GM21528 (cell line): ENCODE results near the gene RNF220.

ENCODE experiments used
- ATAC-seq: cut with Tn5 transposase; IDR thresholded peaks from one replicate; pipeline ENCODE4 v1.9.1; 2021; ENCODE audit warnings: mild to moderate bottlenecking, moderate library complexity; ENCODE audit not compliant: unreplicated experiment, low FRiP score

Gene RNF220

GRCh38 chr1:44425341-44426082 is 20.5 kb downstream of the RNF220 start:
- ATAC-seq = no peak

GRCh38 chr1:44431861-44432260 is 26.8 kb downstream of the RNF220 start:
- no peak for ATAC-seq

- ATAC-seq = no peak
Measured at GRCh38 chr1:44433209-44433608, 28.2 kb downstream of the RNF220 start.

GRCh38 chr1:44436401-44437106 is 31.5 kb downstream of the RNF220 start:
- ATAC-seq = no peak

DNA sequence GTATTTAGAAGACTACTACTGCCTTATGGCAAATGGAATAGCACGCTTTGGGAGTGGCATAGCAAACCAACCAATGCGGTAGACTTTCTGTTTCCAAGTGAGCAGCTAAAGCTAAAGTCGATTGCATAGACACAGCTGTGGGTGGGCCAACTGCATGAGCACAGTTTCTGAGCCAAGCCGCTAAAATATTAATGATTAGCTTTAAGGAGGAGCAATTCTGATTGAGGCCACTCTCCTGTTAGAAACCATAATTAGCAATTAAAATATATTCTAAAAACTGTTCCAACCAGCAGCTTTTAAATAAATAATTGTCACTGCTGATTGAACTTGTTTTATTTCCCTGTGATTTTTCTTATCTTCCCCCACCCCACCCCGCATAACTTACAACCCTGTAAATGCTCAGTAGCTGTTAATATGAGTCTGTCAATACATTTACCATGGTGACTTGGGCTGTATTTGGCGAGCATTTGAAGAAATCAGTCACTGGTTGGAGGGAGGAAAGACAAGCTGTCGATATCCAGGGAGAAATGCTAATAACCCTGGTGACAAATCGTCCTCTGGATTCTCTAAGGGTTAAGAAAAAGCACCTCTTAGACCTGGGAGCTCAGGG is 32.2 kb downstream of the RNF220 start:
- ATAC-seq = no peak

DNA sequence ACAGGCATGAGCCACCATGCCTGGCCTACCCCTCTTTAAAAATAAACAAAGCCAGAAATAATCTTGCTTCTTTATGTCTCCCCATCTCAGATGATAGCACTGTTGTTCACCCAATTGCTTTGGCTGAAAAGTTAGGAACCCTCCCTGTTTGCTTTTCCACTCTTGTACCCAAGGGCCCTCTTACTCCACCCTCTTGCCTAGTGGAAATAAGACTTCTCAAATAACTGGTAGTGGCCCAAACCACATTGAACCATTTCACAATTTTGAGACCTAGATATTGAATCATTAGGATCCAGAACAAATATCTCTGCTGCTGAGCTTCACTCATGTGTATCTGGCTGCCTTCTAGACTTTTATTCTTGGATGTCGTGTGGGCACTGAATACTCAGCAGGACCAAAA is 37.7 kb downstream of the RNF220 start:
- no peak for ATAC-seq

GRCh38 chr1:44447051-44447810 is 42.2 kb downstream of the RNF220 start:
- ATAC-seq = no peak

GRCh38 chr1:44453798-44454349 is 48.8 kb downstream of the RNF220 start:
- no peak for ATAC-seq

DNA sequence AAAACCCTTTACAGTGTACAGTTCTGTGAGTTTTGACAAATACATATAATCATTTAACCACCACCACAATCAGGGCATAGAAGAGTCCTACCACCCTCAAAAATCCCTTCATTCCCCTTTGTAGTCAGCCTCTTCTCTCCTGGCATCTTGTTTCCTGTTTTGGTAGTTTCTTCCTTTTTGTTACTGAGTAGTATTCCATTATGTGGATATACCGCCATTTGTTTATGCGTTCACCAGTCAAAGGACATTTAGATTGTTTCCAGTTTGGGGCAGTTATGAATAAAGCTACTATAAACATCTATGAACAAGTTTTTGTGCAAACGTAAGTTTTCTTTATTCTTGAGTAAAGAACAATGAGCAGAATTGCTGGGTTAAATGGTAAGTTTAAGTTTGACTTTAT is 49.6 kb downstream of the RNF220 start:
- ATAC-seq = no peak

DNA sequence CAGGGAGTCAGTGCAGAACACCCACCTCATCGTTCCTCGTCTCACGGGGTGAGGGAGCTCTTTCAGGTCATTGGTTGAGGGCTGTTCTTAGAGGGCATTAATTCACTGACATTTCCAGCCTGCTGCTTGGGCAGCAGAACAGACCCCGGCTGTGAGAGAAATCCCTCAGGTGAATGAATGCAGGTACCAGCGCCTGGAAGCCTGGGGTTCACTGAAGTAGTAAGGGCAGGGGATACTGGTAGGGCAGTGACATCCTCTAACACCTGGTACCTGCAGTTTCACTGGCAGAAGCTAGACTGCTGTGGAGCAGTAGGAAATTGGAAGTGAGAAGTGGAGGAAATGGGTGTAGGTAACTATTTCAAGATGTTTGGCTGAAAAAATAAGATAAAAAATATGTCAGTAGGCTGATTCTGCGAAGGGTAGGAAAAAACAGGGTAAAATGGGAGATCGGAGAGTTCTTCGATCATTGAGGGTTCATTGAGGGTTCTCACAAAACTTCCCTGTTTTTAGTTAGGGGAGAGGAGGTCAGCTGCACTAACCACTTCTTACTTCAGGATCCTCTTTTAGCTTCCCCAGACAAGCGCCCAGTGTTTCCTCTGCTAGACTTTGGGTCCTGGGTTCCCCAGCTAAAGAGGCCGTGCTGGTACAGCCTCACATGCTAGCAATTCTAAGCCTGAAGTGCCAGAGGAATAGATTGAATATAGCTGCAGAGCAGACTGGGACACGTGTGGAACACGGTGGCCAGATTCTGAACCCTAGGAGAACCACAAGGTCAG is 55.2 kb downstream of the RNF220 start:
- ATAC-seq = no peak

DNA sequence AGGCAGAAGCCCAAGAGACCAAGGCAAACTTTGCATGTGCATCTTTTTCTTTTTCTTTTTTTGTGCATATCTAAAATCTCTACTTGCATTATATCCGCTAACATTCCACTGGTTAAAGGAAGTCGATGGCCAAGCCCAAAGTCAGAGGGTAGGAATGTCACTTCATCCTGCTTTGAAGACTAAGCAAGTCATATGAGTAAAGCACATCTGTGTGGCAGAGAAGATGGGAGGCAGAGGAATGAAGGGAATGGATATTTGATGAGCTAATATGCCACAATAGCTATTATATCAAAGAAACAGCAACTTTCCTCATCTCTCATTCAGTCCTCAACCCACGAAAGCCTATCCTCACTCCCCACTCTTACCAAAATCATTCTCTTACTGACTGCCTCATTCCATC is 59.3 kb downstream of the RNF220 start:
- ATAC-seq = no peak

GRCh38 chr1:44467566-44467965 is 62.5 kb downstream of the RNF220 start:
- ATAC-seq = no peak

- ATAC-seq = no peak
Measured at GRCh38 chr1:44471911-44472453, 66.9 kb downstream of the RNF220 start.

- no peak for ATAC-seq
Measured at GRCh38 chr1:44472620-44473525, 67.8 kb downstream of the RNF220 start.

- ATAC-seq = no peak
Measured at GRCh38 chr1:44476891-44477290, 71.8 kb downstream of the RNF220 start.

- no peak for ATAC-seq
Measured at GRCh38 chr1:44481701-44482100, 76.6 kb downstream of the RNF220 start.

GRCh38 chr1:44483089-44483874 is 78.2 kb downstream of the RNF220 start:
- no peak for ATAC-seq

- ATAC-seq = no peak
Measured at GRCh38 chr1:44484155-44484688, 79.2 kb downstream of the RNF220 start.
